GM18499 (cell line): ENCODE measurements around the gene SOX5.
"Not testable (repeated sequence)": the region's sequence is repeated elsewhere in the genome, so short reads cannot be mapped to it uniquely, and the experiment has no call there.

ENCODE experiments used
- ATAC-seq: cut with Tn5 transposase; IDR thresholded peaks from one replicate; pipeline ENCODE4 v1.9.1; 2021; ENCODE audit warnings: moderate number of reproducible peaks; ENCODE audit not compliant: insufficient read depth, unreplicated experiment

SOX5 gene

DNA sequence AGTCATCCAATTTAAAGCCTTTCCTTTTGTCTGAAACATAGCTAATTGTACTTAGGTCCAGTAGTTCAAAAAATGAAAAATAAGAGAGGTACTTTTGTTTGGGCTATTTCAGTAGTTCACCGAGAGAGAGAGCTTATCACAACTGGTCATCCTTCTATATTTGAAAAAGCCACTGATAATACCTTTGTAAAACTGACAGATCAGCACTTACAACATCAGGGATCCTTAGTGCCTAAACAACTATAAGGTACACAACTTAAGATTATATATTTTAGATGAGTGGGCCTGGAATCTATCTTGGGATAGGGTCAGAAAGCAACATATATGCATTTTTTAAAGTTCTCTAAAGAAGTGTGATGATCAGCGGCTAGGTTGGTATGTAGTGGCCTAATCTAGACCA is 97.9 kb downstream of the SOX5 start:
- ATAC-seq: no peak

DNA sequence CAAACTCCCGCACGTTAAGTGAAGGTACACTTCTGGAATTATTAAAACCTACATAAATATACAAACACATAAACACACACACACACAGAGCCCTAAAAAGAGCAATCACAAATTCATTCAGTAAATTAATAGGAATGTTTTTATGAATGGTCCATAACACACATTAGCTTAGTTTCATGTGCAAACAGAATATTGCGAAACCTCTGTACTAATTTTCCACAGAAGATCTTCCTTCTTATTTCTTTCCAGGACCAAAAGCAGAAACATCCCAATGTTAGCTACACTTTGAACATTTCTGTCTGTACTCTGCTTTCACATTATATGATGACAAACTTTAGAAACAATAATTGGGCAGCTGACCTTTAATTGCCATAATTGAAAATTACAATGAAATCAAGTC is 101.6 kb downstream of the SOX5 start:
- ATAC-seq: no peak

DNA sequence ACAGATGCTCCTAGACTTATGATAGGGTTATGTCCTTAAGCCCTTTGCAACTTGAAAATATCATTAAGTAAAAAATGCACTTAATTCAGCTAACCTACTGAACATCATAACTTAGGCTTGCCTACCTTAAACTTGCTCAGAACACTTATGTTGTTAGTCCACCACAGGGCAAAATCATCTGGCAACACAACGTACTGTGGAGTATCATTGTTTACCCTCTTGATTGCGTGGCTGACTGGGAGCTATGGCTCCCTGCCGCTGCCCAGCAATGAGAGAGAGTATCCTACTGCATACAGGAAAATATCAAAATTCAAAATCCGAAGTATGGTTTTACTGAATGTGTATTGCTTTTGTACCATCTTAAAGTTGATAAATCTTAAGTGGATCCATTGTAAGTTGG is 105.5 kb downstream of the SOX5 start:
- no peak for ATAC-seq

DNA sequence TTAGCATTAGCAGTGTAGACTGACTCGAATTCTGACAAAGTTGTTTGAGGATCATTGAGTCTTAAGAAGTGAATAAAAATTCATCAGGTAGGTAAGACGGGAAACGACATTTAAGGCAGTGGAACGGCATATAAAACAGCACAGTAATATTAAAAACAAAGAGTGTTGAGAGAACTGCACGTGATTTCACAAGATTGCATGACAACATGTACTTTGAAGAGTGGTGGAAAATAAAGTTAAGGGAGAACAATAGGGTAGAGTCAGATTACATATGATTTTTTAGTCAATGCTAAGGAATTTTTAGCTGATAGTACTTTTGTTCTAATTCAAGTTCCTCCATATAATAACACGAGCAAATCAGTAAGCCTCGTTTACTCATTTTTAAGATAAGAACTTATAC is 115.4 kb downstream of the SOX5 start:
- ATAC-seq: no peak

DNA sequence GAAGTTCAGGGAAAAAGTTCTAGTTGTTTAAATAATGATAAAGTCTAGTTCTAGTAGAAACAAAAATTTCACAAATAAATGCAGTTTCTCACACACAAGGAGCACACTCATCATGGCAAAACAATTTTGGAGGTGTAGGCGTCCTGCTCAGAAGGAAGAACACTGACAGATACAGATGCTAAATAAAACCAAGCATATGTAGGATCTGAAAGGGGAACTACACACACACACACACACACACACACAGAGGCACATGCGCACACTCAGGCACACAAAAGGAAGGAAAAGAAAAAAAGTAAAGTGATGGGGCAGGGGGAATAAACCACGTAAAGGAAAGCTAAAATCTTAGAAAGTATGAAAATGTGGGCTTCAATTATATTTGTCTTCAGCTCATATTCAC is 117.7 kb downstream of the SOX5 start:
- no peak for ATAC-seq

DNA sequence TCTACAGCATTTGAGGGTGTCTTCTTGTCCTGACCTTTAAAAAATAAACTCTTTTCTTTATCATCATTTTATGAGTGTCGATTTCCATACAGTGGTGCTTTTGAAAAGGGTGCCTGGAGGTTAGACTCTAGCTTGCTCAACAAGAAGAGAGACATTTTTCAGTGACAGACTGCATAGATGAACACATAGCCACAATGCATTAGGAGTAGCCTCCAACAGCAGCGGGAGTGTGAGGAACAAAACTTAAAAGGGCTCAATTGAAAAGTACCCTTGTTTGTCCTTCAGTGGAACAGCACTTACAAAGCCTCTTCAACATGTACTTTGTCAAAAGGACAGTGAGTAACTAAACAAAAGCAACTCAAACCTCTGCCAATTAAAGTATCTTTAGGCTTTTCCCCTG is 119.3 kb downstream of the SOX5 start:
- ATAC-seq: no peak

DNA sequence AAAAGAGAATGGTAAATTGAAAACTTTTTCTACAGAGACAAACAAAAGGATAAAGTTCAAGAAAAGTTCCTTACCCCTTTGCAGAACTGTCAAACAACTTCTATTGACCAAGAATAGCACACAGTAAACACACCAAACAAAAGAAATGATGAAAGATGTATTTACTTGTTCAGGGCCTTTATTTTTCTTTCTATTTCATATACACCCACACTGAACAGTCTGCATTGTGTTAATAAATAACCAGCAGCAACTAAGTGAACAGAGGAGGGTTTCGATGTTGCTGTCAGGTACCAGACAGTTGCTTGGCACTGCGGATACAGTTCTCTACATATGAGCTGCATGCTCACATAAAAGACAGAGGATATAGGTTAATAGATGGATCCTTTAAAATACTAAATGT is 122.1 kb downstream of the SOX5 start:
- no peak for ATAC-seq

DNA sequence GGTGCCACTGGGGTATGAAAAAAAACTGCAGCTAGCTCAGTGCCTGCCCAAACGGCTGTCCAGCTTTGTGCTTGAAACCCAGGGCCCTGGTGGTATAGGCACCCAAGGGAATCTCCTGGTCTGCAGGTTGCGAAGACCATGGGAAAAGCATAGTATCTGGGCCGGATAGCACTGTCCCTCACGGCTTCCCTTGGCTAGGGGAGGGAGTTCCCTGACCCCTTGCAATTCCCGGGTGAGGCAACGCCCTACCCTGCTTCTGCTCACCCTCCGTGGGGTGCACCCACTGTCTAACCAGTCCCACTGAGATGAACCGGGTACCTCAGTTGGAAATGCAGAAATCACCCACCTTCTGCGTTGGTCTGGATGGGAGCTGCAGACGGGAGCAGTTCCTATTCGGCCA is 124.3 kb downstream of the SOX5 start:
- not testable (repeated sequence) for ATAC-seq

DNA sequence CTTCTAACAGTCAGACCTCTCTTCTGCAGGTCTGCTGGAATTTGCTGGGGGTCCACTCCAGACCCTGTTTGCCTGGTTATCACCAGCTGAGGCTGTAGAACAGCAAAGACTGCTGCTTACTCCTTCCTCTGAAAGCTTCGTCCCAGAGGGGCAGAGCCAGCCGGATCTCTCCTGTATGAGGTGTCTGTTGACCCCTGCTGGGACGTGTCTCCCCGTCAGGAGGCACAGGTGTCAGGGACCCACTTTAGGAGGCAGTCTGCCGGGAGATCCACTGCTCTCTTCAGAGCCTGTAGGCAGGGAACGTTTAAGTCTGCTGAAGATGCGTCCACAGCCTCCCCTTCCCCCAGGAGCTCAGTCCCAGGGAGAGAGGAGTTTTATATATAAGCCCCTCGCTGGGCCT is 125.1 kb downstream of the SOX5 start:
- no peak for ATAC-seq

DNA sequence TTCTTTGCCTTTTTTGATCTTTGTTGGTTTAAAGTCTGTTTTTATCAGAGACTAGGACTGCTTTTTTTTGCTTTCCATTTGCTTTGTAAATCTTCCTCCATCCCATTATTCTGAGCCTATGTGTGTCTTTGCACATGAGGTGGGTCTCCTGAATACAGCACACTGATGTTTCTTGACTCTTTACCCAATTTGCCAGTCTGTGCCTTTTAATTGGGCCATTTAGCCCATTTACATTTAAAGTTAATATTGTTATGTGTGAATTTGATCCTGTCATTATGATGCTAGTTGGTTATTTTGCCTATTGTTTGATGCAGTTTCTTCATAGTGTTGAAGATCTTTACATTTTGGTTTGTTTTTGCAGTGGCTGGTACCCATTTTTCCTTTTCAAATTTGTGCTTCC is 126.6 kb downstream of the SOX5 start:
- not testable (repeated sequence) for ATAC-seq

DNA sequence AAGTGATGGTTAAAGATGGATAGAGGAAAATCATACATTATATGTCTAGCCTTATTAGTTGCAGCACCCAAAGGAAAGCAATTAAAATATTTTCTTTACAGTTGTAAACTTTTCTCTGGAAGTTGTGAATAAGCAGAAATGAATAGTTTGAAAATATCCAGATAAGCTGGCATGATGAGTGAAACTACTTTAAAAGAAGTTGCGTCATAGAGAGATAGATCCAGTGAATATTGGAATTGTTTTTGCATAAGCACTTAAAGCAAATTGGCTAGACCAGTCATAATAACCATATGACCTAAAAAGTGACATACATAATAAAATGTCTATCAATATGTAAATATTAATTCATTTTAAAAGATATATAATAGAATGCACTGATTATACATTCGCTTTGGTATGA is 132.1 kb downstream of the SOX5 start:
- no peak for ATAC-seq

DNA sequence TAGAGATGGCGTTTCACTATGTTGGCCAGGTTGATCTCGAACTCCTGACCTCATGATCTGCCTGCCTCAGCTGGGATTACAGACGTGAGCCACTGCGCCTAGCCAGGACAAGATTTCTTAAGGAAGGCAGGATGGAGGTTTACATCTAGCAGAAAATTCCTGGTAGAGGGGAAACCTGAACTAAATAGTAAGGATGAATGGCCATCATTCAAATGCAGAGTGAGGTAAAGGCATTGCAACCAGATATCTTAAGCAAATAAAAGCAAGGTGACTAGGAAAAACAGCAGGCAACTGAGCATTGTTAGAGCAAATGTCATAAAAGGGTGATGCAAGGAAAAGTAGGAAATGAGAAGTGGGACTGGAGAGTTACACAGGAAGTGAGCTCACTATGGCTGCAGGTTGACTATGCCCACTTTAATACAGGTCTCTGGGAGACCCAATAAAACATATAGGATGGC is 133.0 kb downstream of the SOX5 start:
- ATAC-seq: no peak

DNA sequence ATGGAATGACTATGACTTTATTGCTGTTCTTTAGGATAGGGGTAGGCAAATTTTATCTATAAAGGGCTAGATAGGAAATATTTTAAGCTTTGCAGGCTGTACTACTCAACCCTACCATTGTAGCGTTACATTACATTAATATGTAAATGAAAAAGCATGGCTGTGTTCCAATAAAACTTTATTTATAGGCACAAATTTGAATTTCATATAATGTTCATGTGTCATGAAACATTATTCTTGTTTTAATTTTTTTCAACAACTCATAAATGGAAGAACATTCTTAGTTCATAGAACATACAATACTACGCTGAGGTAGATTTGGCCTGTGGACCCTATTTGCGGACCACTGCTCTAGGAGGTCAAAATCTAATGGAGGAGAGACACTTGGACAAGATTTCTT is 133.7 kb downstream of the SOX5 start:
- ATAC-seq: no peak

DNA sequence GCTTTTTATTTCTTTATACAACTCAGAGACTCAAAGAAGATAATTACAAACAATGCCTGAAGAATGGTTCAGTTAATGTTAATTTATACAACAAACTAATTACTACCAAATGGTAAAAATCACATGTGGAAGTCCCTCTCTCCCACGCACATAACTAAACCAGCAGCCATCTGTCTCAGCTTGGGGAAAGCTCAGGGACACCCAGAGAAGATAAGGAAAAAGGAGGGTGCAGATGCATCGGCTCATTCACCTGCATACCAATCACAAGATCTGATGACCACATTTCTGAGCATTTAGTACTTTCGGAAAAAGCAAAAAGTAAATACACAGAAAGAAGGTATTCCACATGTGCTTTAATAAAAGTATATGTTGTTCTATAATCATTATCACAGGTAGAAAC is 136.3 kb downstream of the SOX5 start:
- ATAC-seq: no peak

DNA sequence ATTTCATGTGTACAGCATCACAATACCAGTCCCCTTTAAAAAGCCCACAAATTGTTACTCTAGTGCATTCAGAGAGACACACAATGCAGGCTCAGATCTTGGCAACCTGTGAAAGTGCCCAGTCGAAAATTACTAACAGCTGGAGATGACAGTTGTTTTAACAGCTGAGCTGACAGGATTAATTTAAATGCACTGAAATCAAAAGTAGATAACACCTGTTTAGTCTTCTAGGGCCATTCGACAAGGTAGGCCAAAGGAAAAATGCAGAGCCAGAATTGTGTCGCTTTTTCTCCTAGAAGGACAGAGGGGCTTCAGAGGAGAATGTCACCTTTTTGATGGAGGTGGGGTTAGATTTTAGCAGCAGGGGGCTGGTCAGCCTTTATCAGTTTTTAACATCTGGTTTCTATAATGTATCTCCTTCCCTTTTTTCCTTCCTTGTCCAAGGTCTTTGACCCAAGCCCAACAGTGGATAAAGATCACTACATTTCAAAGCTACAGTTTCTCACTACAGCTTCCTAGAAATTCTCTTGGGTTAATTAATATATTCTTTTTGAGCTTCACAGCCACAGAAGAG is 139.1 kb downstream of the SOX5 start:
- ATAC-seq: no peak

DNA sequence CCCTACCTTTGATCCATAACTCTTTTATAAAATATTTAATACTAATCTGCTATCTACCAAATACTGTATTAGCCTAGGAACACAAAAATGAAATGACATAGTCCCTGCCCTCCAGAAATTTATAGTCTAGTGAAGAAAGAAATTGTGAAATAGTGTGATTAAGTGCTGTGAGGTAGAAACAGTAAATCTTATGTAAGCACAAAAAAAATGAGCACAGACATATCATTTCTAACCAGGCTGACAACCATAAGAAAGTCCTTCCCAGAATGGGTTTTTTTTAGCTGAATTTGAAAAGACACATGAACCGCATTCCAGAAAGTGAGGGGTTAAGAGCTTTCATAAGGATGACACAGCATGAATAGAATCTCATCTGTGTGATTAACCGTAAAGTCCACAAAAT is 145.9 kb downstream of the SOX5 start:
- no peak for ATAC-seq

DNA sequence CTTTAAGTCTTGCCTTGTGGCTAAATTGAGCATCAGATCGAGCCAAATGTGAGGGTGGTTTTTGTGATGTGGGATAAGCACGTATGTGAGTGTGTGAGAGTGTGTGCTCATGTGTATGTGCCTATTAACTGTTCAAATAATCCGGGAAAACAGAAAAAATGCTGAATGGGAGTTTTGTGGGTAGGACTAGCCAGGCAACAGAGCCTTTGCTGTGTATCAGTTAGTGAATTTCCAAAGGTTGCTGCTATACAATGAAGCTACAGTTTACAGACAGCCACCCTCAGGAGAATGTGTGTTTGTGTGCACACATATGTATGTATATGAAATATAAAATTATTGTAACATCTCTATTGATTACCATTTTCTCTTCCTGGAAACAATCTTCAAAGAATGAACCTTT is 154.0 kb downstream of the SOX5 start:
- no peak for ATAC-seq

DNA sequence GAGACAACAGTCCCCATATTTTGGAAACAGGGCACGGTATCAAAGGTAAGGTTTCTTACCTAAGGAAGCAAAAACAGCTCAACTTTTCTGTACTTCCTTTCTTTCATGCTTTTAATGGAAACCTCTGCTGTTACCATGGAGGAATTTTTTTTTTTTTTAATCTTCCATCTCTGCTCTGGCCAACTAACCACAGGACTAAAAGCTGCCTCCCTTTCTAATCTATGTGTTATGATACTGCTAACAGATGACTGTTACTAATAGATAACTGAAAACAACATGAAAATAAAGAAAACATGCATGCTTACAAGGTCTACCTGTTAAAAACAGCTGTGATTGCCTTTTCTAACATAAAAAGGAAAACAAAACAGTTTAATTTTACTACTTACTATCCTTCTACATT is 168.4 kb downstream of the SOX5 start:
- ATAC-seq: no peak

DNA sequence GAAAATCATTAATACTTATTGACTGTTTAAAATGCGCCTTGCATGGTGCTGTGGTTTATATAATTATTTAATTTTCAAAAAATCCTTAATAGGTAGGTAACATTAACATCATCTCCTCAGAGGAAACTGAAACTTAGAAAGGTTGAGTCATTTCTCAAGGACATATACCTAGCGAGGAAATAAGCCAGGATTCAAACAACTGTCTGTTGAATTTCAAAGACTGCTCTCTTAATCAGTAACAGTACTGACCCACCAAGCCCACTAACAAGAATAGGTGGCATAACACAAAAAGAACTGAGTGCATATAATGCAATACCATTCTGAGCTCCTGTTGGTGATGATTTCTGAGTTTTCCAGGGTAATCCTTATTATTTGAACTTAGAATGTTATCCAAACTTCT is 174.3 kb downstream of the SOX5 start:
- no peak for ATAC-seq

DNA sequence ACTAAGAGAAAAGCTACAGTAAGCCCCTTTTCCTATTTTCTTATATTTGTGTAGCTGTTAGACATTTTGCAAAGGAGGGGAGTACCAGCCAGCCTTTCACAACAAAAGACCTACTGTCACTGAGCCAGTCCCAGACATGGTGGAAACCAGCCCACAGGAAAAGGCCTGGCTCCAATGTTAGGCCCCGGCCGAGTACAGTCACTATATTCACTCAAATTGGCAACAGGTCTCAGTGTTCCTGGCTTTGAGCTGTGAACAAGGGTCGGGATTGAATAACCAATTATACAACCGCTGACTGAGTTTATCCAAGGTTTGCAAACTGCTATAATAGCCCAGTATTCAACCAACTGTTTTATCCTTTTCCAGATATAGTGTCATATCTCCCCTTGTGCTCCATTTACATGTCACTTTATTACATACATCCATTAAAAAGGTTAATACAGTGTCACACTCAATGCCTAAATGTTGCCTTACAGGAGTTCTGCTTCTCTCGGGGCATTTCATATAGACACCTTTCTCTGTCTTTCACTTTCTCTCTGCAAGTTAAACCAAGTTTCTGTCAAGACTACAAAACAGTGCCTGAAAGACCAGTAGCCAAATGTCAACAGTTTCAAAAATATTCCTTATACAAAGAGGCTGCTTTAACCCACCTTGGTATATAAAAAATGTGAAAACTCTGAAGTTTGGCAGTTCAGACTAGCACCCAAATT is 178.1 kb downstream of the SOX5 start:
- ATAC-seq: no peak

DNA sequence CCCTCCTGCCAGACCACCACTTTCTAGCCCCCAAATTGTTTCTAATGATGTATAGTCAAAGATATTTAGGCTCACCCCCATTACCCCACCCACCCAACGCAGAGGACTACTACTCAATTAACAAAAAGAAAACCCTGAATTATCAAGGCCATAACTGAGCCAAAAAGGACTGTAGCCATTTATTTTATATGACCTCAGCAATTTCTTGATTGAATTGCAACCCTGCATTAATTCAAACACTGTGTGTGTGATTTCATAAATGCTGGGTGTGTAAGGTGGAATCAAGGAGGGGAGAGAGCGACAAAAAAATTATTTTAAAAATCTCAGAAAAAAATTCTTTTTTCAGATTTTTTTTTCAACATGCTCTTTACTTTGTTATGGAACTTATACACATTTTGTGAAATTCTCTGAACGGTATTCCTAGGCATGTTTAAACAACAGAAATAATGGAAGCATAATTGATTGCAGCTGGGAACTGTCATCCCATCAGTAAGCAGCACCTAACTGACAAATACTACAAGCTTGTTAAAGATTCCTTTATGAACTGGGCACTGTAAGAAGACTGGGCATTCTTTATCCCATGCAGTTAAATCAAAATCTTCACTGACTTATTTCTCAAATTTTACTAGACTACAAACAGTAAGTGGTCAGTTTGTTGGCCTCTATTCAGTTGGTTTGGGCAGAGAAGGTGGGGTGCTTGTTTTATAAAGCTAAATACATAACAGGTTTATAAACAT is 179.1 kb downstream of the SOX5 start:
- ATAC-seq: no peak

DNA sequence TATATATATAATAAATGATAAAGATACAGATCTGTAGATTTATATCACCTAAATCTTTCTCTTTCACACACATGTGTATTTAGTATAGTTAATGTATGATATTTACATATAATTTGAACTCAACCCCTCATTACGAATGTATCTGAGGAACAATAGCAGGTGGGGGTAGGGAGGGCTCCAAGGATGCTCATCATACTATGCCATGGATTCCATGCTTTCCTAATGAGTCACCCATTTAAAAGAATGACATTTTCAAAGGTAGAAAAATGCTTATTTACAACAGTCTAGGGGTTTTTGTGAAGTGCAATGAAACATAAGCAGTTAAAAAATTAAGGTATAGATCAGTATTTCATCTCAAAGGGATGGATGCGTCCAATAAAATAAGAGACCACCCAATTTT is 181.6 kb downstream of the SOX5 start:
- no peak for ATAC-seq
